GM21825 (cell line): ENCODE data around the gene NXN.
"Not testable (repeated sequence)": the region's sequence is repeated elsewhere in the genome, so short reads cannot be mapped to it uniquely, and the experiment has no call there.

Experiments used
- ATAC-seq: cut with Tn5 transposase; IDR thresholded peaks from one replicate; pipeline ENCODE4 v1.9.1; 2021; ENCODE audit warnings: mild to moderate bottlenecking, moderate library complexity; ENCODE audit not compliant: unreplicated experiment

The NXN gene

GRCh38 chr17:923633-924032, 55.9 kb downstream of the NXN start:
- ATAC-seq = no peak

- no peak for ATAC-seq
Measured at GRCh38 chr17:921161-921560, 58.4 kb downstream of the NXN start.

- ATAC-seq = no peak
Measured at GRCh38 chr17:920190-920589, 59.4 kb downstream of the NXN start.

GRCh38 chr17:917941-918740, 61.4 kb downstream of the NXN start:
- no peak for ATAC-seq

GRCh38 chr17:917391-917811, 62.2 kb downstream of the NXN start:
- no peak for ATAC-seq

GRCh38 chr17:916315-916714, 63.3 kb downstream of the NXN start:
- ATAC-seq = no peak

- ATAC-seq = no peak
Measured at GRCh38 chr17:915538-916201, 63.9 kb downstream of the NXN start.

GRCh38 chr17:914561-914960, 65.0 kb downstream of the NXN start:
- ATAC-seq = no peak

- ATAC-seq = no peak
Measured at GRCh38 chr17:913207-913606, 66.4 kb downstream of the NXN start.

- ATAC-seq = no peak
Measured at GRCh38 chr17:909642-910323, 69.8 kb downstream of the NXN start.

GRCh38 chr17:907725-908124, 71.9 kb downstream of the NXN start:
- no peak for ATAC-seq

- not testable (repeated sequence) for ATAC-seq
Measured at GRCh38 chr17:905708-906107, 73.9 kb downstream of the NXN start.

- no peak for ATAC-seq
Measured at GRCh38 chr17:903691-904481, 75.7 kb downstream of the NXN start.

GRCh38 chr17:902463-902862, 77.1 kb downstream of the NXN start:
- no peak for ATAC-seq

- ATAC-seq = no peak
Measured at GRCh38 chr17:901964-902363, 77.6 kb downstream of the NXN start.

GRCh38 chr17:901191-901950, 78.2 kb downstream of the NXN start:
- ATAC-seq = no peak

- no peak for ATAC-seq
Measured at GRCh38 chr17:900336-900934, 79.1 kb downstream of the NXN start.

GRCh38 chr17:897970-898619, 81.5 kb downstream of the NXN start:
- ATAC-seq = no peak

GRCh38 chr17:896953-897661, 82.5 kb downstream of the NXN start:
- no peak for ATAC-seq
